NCI-H524 treated with DMSO at 0.1 percent for 48 hours (cell line): ENCODE data around the gene LAMA3.

Source experiments
- DNase-seq: peaks from one replicate; lab custom pipeline; 2025; lab: John Stamatoyannopoulos, UW

LAMA3 gene

GRCh38 chr18:23776306-23776705, 87.1 kb downstream of the LAMA3 start:
- no peak for DNase-seq

DNA sequence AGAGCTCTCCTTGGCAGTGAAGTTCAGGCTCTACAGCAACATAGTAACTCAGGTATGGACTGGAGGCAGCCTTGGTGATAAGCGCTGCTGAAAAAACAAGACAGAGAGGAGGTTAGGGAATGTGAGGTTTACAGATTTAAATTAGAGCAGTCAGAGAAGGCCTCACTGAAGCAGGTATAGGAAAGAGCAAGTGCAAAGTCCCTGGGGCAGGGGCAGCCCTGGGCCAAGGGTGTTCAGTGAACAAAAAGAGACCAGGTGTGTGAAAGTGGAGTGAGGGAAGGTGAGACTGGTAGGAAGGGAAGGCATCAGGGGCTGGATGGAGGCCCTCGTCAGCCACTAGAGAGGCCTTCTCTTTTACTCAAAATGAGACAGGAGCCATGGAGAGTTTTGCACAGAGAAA, 89.6 kb downstream of the LAMA3 start:
- no peak for DNase-seq

- DNase-seq: no peak
These were observed 90.5 kb downstream of the LAMA3 start for GRCh38 chr18:23779696-23780303.

- no peak for DNase-seq
These were observed 95.6 kb downstream of the LAMA3 start for GRCh38 chr18:23784832-23785245.

DNA sequence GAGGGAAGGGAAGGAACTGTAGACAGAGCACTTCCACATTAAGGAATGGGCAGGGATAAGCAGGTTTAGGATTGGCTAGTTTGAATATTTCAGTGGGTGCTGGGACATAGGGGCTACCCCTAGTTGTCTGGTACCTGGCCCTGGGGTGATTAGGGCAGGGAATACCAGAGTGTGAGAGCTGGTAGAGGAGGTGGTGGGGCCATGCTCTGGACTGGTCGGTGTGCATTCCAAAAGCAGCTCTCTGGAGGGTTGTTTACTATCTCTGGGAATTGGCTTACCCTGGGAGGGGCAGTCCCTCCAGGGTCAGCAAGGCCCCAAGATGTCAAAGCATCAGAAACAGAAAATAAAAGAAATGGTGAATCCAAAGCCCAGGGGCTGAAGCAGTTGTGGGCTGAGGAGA, 103.8 kb downstream of the LAMA3 start:
- no peak for DNase-seq

DNA sequence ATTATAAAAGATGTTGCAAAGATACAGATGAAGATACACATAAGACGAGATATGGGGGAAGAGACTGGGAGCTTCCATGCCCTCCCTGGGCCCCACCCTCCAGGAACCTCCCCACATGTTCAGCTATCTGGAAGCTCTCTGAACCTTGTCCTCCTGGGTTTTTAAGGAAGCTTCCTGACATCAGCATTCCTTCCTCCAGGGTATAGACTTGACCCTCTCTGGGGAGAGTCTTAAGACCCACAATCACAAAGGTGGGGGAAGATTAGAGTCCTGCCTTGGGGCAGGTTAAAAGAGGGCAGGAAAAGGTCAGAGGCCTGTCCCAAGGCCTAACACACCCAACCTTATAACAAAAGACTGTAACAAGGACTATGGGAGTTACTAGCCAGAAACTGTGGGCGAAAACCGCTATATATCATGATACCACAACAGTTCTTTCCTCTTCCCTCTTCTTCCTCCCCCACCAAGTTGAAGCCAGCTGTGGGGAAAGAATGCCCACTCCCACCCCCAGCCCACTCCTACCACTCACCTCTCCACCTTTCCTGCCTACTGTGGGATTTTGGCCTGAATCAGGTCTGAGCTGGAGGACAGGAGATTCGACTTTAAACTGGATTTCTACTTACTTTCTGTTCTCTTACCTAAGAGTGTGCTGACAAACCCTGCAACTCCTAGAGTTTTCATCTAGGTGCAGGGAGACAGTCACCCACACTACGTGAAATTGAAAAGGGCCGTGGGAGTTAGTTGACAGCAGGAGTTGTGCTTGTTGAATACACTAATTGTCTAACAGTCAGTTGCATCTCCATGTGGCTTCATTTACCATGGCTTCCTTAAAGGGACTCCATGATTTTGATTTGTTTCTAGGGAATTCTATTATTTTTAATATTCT, 105.0 kb downstream of the LAMA3 start:
- no peak for DNase-seq

DNA sequence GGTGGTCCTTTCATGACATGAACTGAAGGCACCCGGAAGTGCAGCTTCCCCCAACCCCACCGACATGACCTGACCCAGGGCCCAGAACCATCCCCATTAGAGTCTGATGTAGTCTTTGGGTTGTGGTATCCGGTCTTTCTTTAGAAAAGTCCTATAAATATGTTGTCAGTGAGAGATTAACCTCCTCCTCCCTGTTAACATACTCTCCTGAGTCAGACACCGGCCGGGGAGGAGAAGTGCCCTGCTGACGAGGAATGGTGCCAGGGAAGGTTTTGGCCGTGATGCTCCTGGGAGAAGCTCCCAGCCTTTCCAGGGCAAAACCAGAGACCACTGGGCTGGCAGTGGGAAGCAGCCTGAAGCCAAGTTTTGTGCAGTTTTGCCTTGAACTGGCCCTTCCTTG, 109.0 kb downstream of the LAMA3 start:
- DNase-seq: no peak

DNA sequence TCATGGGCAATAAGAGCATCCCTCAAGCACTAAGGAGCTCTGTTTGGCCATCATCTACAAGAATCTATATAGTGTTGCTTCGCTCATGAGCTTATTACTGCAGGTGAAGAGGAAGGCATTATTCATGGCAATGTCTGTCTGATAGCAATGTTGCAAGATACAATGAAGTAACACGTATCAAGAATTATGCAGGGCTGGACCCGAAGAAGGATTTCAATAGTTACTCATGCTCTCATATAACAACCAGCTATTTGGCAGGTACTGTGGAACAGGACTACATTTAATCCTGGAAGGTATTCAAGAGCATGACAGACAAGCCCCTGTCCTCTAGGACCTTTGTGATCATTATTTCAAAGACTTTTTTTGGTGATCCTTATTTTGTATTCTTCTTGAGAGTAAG, 109.6 kb downstream of the LAMA3 start:
- DNase-seq: no peak

DNA sequence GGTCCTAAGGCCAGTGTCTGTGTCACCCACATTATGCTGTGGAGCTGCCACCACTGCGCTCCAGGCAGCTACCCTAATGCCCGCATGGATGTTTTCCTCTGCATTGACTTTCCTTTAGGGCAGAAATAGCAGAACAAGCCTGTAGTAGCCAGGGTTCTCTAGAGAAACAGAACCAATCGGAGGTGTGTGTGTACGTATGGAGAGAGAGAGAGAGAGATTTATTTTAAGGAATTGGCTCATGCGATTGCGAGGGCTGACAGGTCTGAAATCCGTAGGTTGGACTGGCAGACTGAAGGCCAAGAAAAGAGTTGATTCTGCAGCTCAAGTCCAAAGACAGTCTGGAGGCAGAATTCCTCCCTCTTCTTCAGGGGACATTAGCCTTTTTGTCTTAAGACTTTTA, 110.3 kb downstream of the LAMA3 start:
- no peak for DNase-seq

- no peak for DNase-seq
These were observed 111.6 kb downstream of the LAMA3 start for GRCh38 chr18:23800902-23801301.

DNA sequence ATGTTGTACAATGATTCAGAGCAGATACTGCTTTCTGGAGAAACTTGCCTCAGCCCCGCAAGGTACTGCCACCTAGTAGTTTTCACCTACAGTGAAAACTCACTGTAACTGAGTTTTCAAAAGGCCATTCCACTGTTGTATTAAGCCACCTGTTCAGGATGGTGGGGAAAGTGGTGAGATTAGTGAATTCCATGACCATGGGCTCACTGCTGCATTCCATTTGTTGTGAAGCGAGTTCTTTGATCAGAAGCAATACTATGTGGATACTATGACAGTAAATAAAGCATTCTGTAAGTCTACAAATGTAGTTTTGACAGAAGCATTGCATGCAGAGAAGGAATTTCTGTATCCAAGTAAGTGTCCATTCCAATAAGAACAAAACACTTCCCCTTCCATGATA, 113.6 kb downstream of the LAMA3 start:
- DNase-seq: no peak

GRCh38 chr18:23803755-23804154, 114.5 kb downstream of the LAMA3 start:
- DNase-seq: no peak

- no peak for DNase-seq
These were observed 116.6 kb downstream of the LAMA3 start for GRCh38 chr18:23805898-23806297.

DNA sequence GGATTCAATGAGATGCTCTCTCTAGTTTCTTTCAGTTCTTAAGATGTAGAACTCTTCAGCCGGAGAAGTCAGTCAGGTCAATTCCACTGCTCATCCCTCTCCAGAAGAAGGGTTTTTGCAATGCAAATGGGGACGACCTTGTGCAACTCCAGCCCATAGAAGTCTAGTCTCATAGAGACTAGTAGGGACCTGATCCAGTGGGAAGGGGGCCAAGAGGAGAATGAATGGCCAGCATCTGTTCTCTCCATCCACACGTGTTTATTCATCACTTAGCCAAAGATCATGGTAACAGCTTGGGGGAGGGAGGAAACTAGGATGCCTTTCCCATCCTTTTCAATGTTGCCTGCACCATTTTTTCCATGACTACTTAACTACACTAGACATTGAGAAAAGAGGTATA, 120.2 kb downstream of the LAMA3 start:
- no peak for DNase-seq

DNA sequence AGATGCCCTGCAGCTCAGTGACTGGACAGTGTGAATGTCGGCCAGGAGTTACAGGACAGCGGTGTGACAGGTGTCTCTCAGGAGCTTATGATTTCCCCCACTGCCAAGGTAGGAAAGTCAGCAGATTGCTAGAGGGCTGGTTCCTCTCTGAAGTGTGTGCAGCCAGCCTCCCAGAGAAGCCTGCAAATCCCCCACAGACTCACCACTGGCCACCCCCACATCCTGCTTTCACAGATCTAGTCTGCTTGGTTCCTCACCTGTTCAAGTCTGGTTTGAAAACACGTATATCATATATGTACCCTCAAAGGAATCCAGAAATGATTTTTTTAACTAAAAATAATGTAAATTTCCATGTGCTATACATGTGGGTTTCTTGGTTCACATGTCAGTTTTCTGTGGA, 121.1 kb downstream of the LAMA3 start:
- no peak for DNase-seq

DNA sequence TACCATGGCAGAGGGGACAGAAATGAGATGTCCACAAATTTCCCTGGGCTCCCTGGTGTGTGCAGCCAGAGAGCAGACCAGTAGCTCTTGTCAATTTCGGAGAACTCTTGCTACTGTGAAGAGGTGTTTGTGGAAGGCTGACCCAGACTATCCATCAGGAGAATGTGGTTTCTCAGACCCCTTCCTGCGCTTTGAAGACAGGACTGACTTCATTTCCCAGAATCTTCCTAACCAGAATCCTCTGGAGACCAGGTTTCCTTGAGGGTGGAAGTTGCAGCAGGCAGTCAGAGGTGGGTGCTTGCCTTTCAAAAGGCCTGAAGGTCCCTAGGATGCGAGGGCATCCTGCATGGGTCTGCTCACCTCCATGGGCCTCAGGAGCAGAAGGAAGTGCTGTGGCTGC, 121.9 kb downstream of the LAMA3 start:
- DNase-seq: no peak

GRCh38 chr18:23812546-23813440, 123.5 kb downstream of the LAMA3 start:
- no peak for DNase-seq

DNA sequence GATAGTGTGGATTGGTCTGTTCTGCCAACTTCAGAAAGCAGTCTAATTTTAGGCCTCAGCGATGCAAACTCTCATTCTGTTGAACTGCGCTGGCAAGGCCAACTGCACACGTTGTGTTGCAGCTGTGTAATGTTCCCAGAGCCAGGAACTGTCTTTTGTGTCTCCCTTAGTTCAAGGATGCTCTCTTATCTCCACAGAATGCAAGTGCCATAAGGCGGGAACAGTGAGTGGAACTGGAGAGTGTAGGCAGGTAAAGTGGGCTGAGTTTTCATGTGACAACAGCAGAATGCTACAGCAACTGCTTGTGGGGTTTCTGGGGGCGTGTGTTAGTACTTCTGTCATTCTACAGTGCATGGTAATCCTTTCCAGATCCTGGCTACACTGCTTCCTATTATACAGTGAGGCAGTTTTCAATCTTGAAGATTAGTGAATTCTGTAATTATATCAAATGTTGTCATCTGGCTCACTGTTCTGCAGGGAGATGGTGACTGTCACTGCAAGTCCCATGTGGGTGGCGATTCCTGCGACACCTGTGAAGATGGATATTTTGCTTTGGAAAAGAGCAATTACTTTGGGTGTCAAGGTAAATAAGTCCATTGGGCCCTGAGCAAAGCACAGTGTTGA, 125.8 kb downstream of the LAMA3 start:
- no peak for DNase-seq

- DNase-seq: no peak
These were observed 126.8 kb downstream of the LAMA3 start for GRCh38 chr18:23816021-23816420.

- DNase-seq: no peak
These were observed 127.5 kb downstream of the LAMA3 start for GRCh38 chr18:23816740-23817139.

GRCh38 chr18:23819001-23819400, 129.7 kb downstream of the LAMA3 start:
- DNase-seq: no peak
